ENCODE data around the gene ADAMTS3.
A peak's percentile ranks its signal among the peaks of the same experiment; 100 is the strongest.

ADAMTS3 gene

GRCh38 chr4:72326692-72327632 is 242.1 kb downstream of the ADAMTS3 start:
- TF ChIP-seq, protein P1, sequence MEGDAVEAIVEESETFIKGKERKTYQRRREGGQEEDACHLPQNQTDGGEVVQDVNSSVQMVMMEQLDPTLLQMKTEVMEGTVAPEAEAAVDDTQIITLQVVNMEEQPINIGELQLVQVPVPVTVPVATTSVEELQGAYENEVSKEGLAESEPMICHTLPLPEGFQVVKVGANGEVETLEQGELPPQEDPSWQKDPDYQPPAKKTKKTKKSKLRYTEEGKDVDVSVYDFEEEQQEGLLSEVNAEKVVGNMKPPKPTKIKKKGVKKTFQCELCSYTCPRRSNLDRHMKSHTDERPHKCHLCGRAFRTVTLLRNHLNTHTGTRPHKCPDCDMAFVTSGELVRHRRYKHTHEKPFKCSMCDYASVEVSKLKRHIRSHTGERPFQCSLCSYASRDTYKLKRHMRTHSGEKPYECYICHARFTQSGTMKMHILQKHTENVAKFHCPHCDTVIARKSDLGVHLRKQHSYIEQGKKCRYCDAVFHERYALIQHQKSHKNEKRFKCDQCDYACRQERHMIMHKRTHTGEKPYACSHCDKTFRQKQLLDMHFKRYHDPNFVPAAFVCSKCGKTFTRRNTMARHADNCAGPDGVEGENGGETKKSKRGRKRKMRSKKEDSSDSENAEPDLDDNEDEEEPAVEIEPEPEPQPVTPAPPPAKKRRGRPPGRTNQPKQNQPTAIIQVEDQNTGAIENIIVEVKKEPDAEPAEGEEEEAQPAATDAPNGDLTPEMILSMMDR (IDR thresholded peaks at IDR 0.05) = peak; percentile 77

DNA sequence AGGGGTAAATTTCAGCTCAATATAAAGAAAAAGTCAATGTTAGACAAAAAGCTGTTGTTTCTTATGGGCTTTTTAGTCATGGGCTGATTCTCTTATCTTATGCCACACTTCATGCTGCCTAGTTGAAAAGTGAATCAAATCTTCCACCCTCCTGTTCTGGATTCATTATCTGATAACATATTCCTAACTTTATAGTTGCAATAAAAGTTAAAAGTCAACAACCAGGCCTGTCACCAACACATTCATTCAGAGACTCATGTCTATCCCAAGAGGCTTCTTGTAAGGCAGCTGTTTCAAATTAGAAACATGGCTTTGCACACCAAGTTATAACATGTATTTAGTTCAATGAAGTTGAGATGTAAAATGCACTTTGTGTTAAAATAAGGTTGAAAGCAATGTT is 243.8 kb downstream of the ADAMTS3 start:
- TF ChIP-seq, protein P1 (IDR thresholded peaks at IDR 0.05) = no peak

DNA sequence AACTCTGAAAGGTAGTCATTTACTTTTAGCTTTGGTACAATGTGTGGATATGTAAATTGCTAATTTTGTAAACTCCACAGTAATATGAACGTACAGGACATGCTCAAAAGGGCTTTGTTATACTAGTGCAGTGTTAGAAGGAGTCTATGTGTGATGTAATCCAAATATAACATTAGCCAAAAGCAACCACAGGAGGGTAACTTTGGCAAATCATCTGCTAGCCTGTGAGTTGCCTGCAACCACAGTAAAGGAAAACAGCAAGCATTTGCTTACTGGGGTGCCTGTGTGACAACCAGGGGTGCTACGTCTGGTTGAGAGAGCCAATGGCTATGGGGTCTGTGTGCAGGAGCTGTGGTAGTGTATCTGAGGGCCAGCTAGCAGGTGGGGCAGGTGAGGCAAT is 245.8 kb downstream of the ADAMTS3 start:
- TF ChIP-seq, protein P1 (IDR thresholded peaks at IDR 0.05) = no peak

- TF ChIP-seq, protein P1 (IDR thresholded peaks at IDR 0.05) = no peak
Observed at GRCh38 chr4:72320223-72320948, 248.6 kb downstream of the ADAMTS3 start.

DNA sequence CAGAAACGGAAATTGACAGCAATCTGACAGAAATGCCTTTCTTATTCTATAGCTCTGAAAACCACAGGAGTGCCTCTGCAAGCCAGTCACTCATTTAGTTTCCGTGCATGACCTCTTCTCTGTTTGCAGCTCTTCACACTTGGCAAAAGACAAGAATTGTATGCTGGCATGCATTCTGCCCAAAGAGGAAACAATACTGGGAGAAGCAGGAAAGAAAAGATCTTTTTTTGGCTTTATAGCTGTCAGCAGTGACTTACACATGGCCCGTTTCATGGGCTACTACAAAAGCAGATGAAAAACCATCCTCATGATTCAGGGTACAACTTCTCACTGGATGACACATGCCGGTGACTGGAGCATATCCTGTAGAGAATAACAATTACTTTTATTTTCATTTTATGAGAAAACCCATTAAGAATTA is 249.4 kb downstream of the ADAMTS3 start:
- TF ChIP-seq, protein P1 (IDR thresholded peaks at IDR 0.05) = no peak

GRCh38 chr4:72318421-72319170 is 250.4 kb downstream of the ADAMTS3 start:
- TF ChIP-seq, protein P1 (IDR thresholded peaks at IDR 0.05) = no peak

GRCh38 chr4:72314869-72315268 is 254.2 kb downstream of the ADAMTS3 start:
- TF ChIP-seq, protein P1 (IDR thresholded peaks at IDR 0.05) = no peak

Measured in LNCAP (cell line).